ENCODE measurements around the gene SMIM45.

SMIM45 gene

GRCh38 chr22:41976961-41977566, 25.1 kb downstream of the SMIM45 start:
- DNase-seq (ENCODE audit: insufficient read length, low spot score), result no peak
- TF ChIP-seq TAF1 (IDR thresholded peaks at IDR 0.05; ENCODE audit: low read depth, low read length) (no peak), SPI1 (IDR thresholded peaks at IDR 0.05; ENCODE audit: low read depth, low read length) (no peak), POLR2AphosphoS5 (IDR thresholded peaks at IDR 0.05; ENCODE audit: low read depth, low read length) (no peak), PAX5 (IDR thresholded peaks at IDR 0.05; ENCODE audit: insufficient read depth, low read length, severe bottlenecking) (no peak), POLR2A (IDR thresholded peaks at IDR 0.05; ENCODE audit: low read depth, low read length) (no peak), POU2F2 (IDR thresholded peaks at IDR 0.05; ENCODE audit: low read depth, low read length) (no peak)
- FAIRE-seq, result peak; percentile 83

- TF ChIP-seq SPI1 (IDR thresholded peaks at IDR 0.05; ENCODE audit: low read depth, low read length) (no peak), POLR2A (IDR thresholded peaks at IDR 0.05; ENCODE audit: low read depth, low read length) (no peak), PAX5 (IDR thresholded peaks at IDR 0.05; ENCODE audit: insufficient read depth, low read length, severe bottlenecking) (no peak), POU2F2 (IDR thresholded peaks at IDR 0.05; ENCODE audit: low read depth, low read length) (no peak), POLR2AphosphoS5 (IDR thresholded peaks at IDR 0.05; ENCODE audit: low read depth, low read length) (no peak), TAF1 (IDR thresholded peaks at IDR 0.05; ENCODE audit: low read depth, low read length) (no peak)
- FAIRE-seq (peak; percentile 35), DNase-seq (ENCODE audit: insufficient read length, low spot score) (no peak)
Observed at GRCh38 chr22:41978732-41979131, 26.8 kb downstream of the SMIM45 start.

DNA sequence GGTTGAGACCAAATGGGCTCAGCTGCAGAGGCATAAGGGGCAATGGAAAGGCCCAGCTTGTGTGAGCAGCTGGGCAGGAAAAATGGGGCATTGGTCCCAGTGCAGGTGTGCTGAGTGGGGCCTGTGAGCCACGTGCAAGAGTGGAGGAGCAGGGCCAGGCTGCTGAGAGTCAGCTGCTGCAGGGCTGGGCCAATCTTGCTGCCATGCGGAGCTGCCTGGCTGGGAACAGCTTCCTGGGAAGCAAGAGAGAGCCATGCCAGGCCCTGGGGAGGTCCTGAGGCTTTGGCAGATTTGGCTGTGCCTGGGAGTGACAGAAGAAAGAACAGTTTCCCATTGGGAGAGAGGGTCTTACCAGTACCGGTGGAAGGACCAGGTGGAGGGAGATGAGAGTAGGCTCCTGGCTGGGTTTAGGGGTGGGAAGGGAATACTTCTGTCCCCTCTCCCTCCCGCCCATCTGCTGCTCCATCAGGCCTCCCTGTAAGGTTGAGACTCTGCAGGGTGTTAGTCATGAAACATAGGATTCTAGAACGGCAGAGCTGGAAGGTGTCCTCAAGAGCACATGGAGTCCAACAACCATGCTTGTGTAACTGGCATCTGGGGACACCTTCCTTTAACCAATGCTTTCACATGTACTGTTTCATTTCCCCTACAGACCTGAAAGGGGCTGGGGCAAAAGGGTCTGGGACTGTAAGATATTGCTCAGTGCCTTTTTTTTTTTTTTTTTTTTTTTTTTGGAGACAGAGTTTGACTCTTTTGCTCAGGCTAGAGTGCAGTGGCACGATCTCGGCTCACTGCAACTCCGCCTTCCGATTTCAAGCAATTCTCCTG, 27.7 kb downstream of the SMIM45 start:
- DNase-seq (ENCODE audit: insufficient read length, low spot score) (no peak), FAIRE-seq (peak; percentile 59)
- TF ChIP-seq TAF1 (IDR thresholded peaks at IDR 0.05; ENCODE audit: low read depth, low read length) (no peak), SPI1 (IDR thresholded peaks at IDR 0.05; ENCODE audit: low read depth, low read length) (0 out of 2 replicates have a peak, but pooled peaks have one; percentile 33)

DNA sequence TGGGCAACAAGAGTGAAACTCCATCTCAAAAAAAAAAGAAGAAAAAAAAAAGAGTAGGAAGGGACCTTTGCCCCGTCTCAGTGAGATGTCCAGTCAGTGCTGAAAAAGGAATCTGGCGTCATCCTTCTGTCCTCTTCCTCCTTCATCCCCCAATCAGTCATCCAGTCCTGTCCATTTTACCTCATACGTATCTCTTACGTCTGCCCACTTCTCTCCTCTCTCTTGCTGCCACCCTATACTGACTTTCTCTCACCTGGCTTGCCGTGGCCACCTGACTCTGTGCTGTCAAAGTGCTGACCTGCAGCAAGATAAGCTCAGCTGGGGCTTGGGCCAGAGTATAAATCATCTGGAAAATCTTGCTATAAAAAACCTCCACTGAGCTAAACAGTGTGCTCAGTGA, 30.9 kb downstream of the SMIM45 start:
- FAIRE-seq (no peak), DNase-seq (ENCODE audit: insufficient read length, low spot score) (no peak)
- TF ChIP-seq POLR2A (IDR thresholded peaks at IDR 0.05; ENCODE audit: low read depth, low read length) (no peak), SPI1 (IDR thresholded peaks at IDR 0.05; ENCODE audit: low read depth, low read length) (no peak), PAX5 (IDR thresholded peaks at IDR 0.05; ENCODE audit: insufficient read depth, low read length, severe bottlenecking) (no peak), TAF1 (IDR thresholded peaks at IDR 0.05; ENCODE audit: low read depth, low read length) (no peak), POLR2AphosphoS5 (IDR thresholded peaks at IDR 0.05; ENCODE audit: low read depth, low read length) (no peak), POU2F2 (IDR thresholded peaks at IDR 0.05; ENCODE audit: low read depth, low read length) (no peak)

- FAIRE-seq (no peak), DNase-seq (ENCODE audit: insufficient read length, low spot score) (no peak)
- TF ChIP-seq PAX5 (IDR thresholded peaks at IDR 0.05; ENCODE audit: insufficient read depth, low read length, severe bottlenecking) (no peak), POU2F2 (IDR thresholded peaks at IDR 0.05; ENCODE audit: low read depth, low read length) (no peak), POLR2AphosphoS5 (IDR thresholded peaks at IDR 0.05; ENCODE audit: low read depth, low read length) (no peak), TAF1 (IDR thresholded peaks at IDR 0.05; ENCODE audit: low read depth, low read length) (no peak)
Observed at GRCh38 chr22:41983513-41984405, 31.8 kb downstream of the SMIM45 start.

DNA sequence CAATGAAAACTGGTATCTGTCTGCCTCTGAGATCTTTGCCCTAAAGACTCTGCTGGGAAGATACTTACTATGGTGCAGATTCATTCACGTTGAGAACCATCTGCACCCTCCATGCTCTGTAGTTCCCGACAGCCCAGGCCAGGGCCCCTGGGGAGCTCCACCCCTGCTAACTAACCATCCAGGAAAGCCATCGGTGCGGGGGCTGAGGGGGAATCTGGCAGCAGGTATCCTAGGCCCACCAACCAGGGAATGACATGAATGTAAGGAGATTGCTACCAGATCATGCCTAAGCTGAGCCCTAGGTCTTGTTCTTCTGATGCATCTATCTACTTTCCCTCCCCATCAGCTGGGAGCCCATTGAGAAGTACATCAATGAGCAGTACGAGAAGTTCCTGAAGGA, 35.3 kb downstream of the SMIM45 start:
- FAIRE-seq (no peak), DNase-seq (ENCODE audit: insufficient read length, low spot score) (no peak)

DNA sequence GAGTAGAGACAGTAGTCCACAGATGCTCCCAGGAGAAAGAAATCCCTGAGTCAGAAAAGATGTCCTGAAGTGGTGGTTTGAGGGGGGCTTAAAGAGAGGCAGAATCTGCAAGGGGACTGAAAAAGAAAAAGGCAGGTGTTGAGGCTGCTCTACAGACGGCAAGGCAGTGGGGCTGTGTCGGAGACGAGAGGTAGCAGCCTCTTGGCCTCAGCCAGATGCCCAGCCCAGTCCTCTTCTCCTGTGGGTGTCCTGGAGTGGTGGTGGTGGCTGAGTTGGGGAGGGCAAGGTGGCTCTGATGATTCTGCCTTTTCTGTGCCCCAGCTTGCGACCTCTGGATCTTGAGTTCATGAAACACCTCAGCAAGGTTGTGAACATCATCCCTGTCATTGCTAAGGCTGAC, 37.3 kb downstream of the SMIM45 start:
- DNase-seq (ENCODE audit: insufficient read length, low spot score), result no peak
- TF ChIP-seq SPI1 (IDR thresholded peaks at IDR 0.05; ENCODE audit: low read depth, low read length) (no peak), PAX5 (IDR thresholded peaks at IDR 0.05; ENCODE audit: insufficient read depth, low read length, severe bottlenecking) (no peak), POLR2AphosphoS5 (IDR thresholded peaks at IDR 0.05; ENCODE audit: low read depth, low read length) (no peak), POLR2A (IDR thresholded peaks at IDR 0.05; ENCODE audit: low read depth, low read length) (no peak), TAF1 (IDR thresholded peaks at IDR 0.05; ENCODE audit: low read depth, low read length) (no peak), POU2F2 (IDR thresholded peaks at IDR 0.05; ENCODE audit: low read depth, low read length) (no peak)
- no peak for FAIRE-seq

More for the DNA sequence above, 35.3 kb downstream of the SMIM45 start:
- TF ChIP-seq POLR2A (IDR thresholded peaks at IDR 0.05; ENCODE audit: low read depth, low read length) (no peak), PAX5 (IDR thresholded peaks at IDR 0.05; ENCODE audit: insufficient read depth, low read length, severe bottlenecking) (no peak), SPI1 (IDR thresholded peaks at IDR 0.05; ENCODE audit: low read depth, low read length) (no peak), TAF1 (IDR thresholded peaks at IDR 0.05; ENCODE audit: low read depth, low read length) (no peak), POLR2AphosphoS5 (IDR thresholded peaks at IDR 0.05; ENCODE audit: low read depth, low read length) (no peak), POU2F2 (IDR thresholded peaks at IDR 0.05; ENCODE audit: low read depth, low read length) (no peak)

DNA sequence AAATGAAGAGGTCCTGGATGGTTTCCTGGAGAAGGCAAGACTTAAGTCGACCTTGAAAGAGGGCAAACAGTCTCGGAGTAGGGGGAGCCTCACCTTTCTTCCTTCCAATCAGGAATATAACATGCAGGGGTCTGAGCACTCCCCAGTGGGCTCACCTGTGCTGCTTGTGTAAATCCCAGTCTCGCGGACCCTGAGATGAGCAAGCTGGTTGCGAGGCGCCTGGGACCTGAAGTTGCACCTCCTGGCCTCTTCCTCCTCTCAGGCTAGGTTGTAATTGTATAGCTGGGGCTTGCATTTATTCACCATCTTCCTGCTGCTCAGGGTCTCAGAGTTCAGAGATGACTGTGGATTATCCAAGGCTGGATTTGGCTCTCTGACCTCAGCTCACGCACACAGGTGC, 39.2 kb downstream of the SMIM45 start:
- FAIRE-seq (no peak), DNase-seq (ENCODE audit: insufficient read length, low spot score) (no peak)

GRCh38 chr22:41992496-41992895, 40.5 kb downstream of the SMIM45 start:
- FAIRE-seq (no peak), DNase-seq (ENCODE audit: insufficient read length, low spot score) (no peak)
- no peak for TF ChIP-seq TAF1 (IDR thresholded peaks at IDR 0.05; ENCODE audit: low read depth, low read length)
- no peak for TF ChIP-seq POLR2A (IDR thresholded peaks at IDR 0.05; ENCODE audit: low read depth, low read length)
- no peak for TF ChIP-seq PAX5 (IDR thresholded peaks at IDR 0.05; ENCODE audit: insufficient read depth, low read length, severe bottlenecking)
- TF ChIP-seq SPI1 (IDR thresholded peaks at IDR 0.05; ENCODE audit: low read depth, low read length), result no peak
- no peak for TF ChIP-seq POLR2AphosphoS5 (IDR thresholded peaks at IDR 0.05; ENCODE audit: low read depth, low read length)
- TF ChIP-seq POU2F2 (IDR thresholded peaks at IDR 0.05; ENCODE audit: low read depth, low read length), result no peak

More for the DNA sequence above, 39.2 kb downstream of the SMIM45 start:
- TF ChIP-seq POLR2A (IDR thresholded peaks at IDR 0.05; ENCODE audit: low read depth, low read length) (no peak), SPI1 (IDR thresholded peaks at IDR 0.05; ENCODE audit: low read depth, low read length) (no peak), POU2F2 (IDR thresholded peaks at IDR 0.05; ENCODE audit: low read depth, low read length) (no peak), POLR2AphosphoS5 (IDR thresholded peaks at IDR 0.05; ENCODE audit: low read depth, low read length) (no peak), TAF1 (IDR thresholded peaks at IDR 0.05; ENCODE audit: low read depth, low read length) (no peak), PAX5 (IDR thresholded peaks at IDR 0.05; ENCODE audit: insufficient read depth, low read length, severe bottlenecking) (no peak)
